Spleen (tissue), 13 donors: ENCODE measurements around the gene PSMD7. TPM values are rescaled to one million over a fixed set of nuclear protein-coding genes. Genes with fewer than 3 reads are reported as not detected.
A peak's percentile ranks its signal among the peaks of the same experiment; 100 is the strongest.

Experiments
- DNase-seq: peaks from one replicate; pipeline ENCODE4 v3.0.0-alpha.2; 2020
- H3K27ac ChIP-seq, 8 donors: fragments of 200-600 bp; sonication (generic) in 7 of 8; 1 replicate in 4 of 8; 2 replicates in 4 of 8; pipeline versions ENCODE4 v1.5.0 to v1.8.0; 2016 to 2021; ENCODE audit warnings: inconsistent platforms in 4 of 8, mild to moderate bottlenecking in 4 of 8, moderate library complexity in 1 of 8
- H3K27me3 ChIP-seq, 7 donors: fragments of 200-600 bp; sonication (generic) in 6 of 7; replicated peaks in 1 of 7; 1 replicate in 4 of 7; 2 replicates in 3 of 7; pipeline versions ENCODE4 v1.5.0 to v1.8.0; 2016 to 2021; ENCODE audit warnings: inconsistent platforms in 3 of 7, mild to moderate bottlenecking in 1 of 7
- H3K36me3 ChIP-seq, 6 donors: fragments of 200-600 bp; sonication (generic) in 5 of 6; 1 replicate in 4 of 6; 2 replicates in 2 of 6; pipeline versions ENCODE4 v1.5.0 to v1.8.0; 2016 to 2021; ENCODE audit warnings: inconsistent platforms in 2 of 6
- H3K4me1 ChIP-seq, 6 donors: fragments of 200-600 bp; sonication (generic) in 5 of 6; 1 replicate in 3 of 6; 2 replicates in 3 of 6; pipeline versions ENCODE4 v1.5.0 to v1.8.0; 2016 to 2021; ENCODE audit warnings: inconsistent platforms in 3 of 6
- H3K4me3 ChIP-seq, 8 donors: fragments of 200-600 bp; sonication (generic) in 7 of 8; 1 replicate in 4 of 8; 2 replicates in 4 of 8; pipeline versions ENCODE4 v1.5.0 to v1.8.0; 2016 to 2021; ENCODE audit warnings: inconsistent platforms in 4 of 8, mild to moderate bottlenecking in 4 of 8, moderate library complexity in 2 of 8
- H3K9me3 ChIP-seq, 8 donors: fragments of 200-600 bp; sonication (generic) in 7 of 8; 1 replicate in 4 of 8; 2 replicates in 4 of 8; pipeline versions ENCODE4 v1.5.0 to v1.8.0; 2016 to 2021; ENCODE audit warnings: inconsistent platforms in 4 of 8
- POLR2A ChIP-seq, 3 donors: fragments of 450-650 bp; IDR thresholded peaks; one replicate each; pipeline ENCODE4 v1.5.1; 2017; ENCODE audit warnings: antibody characterized with exemption in 3 of 3, mild to moderate bottlenecking in 1 of 3
- POLR2AphosphoS5 ChIP-seq, 3 donors: sonication (generic); formaldehyde crosslinking; IDR thresholded peaks; one replicate each; pipeline ENCODE4 v1.5.1; 2017; ENCODE audit warnings: antibody characterized with exemption in 3 of 3
- WGBS, 5 donors: extraction: QIAGEN DNeasy Blood & Tissue Kit in 3 of 5; methylation state at CpG; one replicate each; pipeline versions ENCODE4 v1.1.5 to v1.1.7; 2013 to 2018; 5-methylcytosine and 5-hydroxymethylcytosine counted together
- intact Hi-C: fragments of 100-400 bp; cut with DNase I; formaldehyde crosslinking; loops from one replicate; pipeline ENCODE4 v1.15.0; 2023; ENCODE audit warnings: low total_unique reads
- long read RNA-seq, 2 donors: transcript quantifications; one replicate each; lab custom pipeline, GENCODE V29; 2026
- polyA plus RNA-seq, 3 donors: library from polyadenylated mRNA; stranded (reverse); fragments of 200-250 nt; gene quantifications; one replicate each; pipeline ENCODE4 v1.2.1, GENCODE V29; 2013
- total RNA-seq, 7 donors: library from RNA; depleted of rRNA in 3 of 7; stranded (reverse); fragments of >200 nt in 3 of 7; fragmentation: NEBNext Ultra II Directional in 4 of 7; extraction: Animal tissue kit (Norgen Biotek cat#: 25700) in 4 of 7; gene quantifications; one replicate each; pipeline versions ENCODE4 v1.1.0 to v1.2.1, GENCODE V29; 2016 to 2021
- TF ChIP-seq, protein P1 (sequence below), 11 experiments: fragments of 200-600 bp in 7 of 11; fragments of 450-650 bp in 4 of 11; sonication (generic) in 4 of 11; IDR thresholded peaks in 8 of 11; conservative IDR thresholded peaks in 3 of 11; 1 replicate in 7 of 11; 2 replicates in 4 of 11; pipeline versions ENCODE4 v1.4.0 to v1.8.0; 2016 to 2021; ENCODE audit warnings: antibody characterized with exemption in 11 of 11, inconsistent platforms in 4 of 11, mild to moderate bottlenecking in 1 of 11
- donor health status: healthy with polysubstance abuse.
- donor health status: DM: no; HTN: no; CAD: no; lungs with moderate emphysema.
- donor health status: DM: no; HTN: no; CAD: no.
- donor health status: Bipolar disorder and iron deficiency.
- donor health status: healthy.
- donor health status: DM: no; HTN: no; CAD: no.
- donor health status: DM: yes; HTN: yes; CAD: no.

PSMD7 gene
- total RNA-seq (10 to 100 TPM; 41.2 to 61.1 (median 58.6) TPM), polyA plus RNA-seq (10 to 100 TPM; 40.5 to 50.6 (median 42.9) TPM)
- long read RNA-seq, donor 1, transcript PSMD7-202 (2 exons, 724 nt) = minor isoform, 11 of 85 reads
- long read RNA-seq, donor 1, transcript PSMD7-201 (7 exons, 1,670 nt) = major isoform, 43 of 85 reads
- long read RNA-seq, donor 1, partial matches to known transcripts = 30 of 85 reads
- long read RNA-seq, donor 1, other reads (novel, unspliced or antisense) = 0 of 85 reads
- long read RNA-seq, donor 2, transcript PSMD7-202 (2 exons, 724 nt) = minor isoform, 5 of 70 reads
- long read RNA-seq, donor 2, transcript PSMD7-201 (7 exons, 1,670 nt) = major isoform, 41 of 70 reads
- long read RNA-seq, donor 2, partial matches to known transcripts = 20 of 70 reads
- long read RNA-seq, donor 2, other reads (novel, unspliced or antisense) = 0 of 70 reads

GRCh38 chr16:74296432-74297144, at the start of gene PSMD7:
TSS of gene PSMD7 (plus strand) at chr16:74296814. CDS start at chr16:74296915, 101 bp downstream.
- intact Hi-C loops = no loop called here
- 0 to 1% (median 0%) methylated on average over 42 to 60 of the region's 60 CpGs for WGBS, 5 donors
- peaks cover 0 to 5% (median 4%) of the 10 kb centered on the region in 8 donors for H3K9me3 ChIP-seq
- no peaks in the 10 kb centered on the region for H3K27me3 ChIP-seq
- peak within 1 kb of the TSS; percentile 75 to 99 (median 92) for H3K4me3 ChIP-seq
- H3K36me3 ChIP-seq = peaks cover 0 to 36% (median 24%) of the 10 kb centered on the region in 6 donors
- DNase-seq = peak; percentile 98
- peak within 1 kb of the TSS; percentile 87 to 98 (median 96) for H3K27ac ChIP-seq
- peaks cover 18 to 59% (median 39%) of the 10 kb centered on the region in 6 donors for H3K4me1 ChIP-seq
- TF ChIP-seq, protein P1, sequence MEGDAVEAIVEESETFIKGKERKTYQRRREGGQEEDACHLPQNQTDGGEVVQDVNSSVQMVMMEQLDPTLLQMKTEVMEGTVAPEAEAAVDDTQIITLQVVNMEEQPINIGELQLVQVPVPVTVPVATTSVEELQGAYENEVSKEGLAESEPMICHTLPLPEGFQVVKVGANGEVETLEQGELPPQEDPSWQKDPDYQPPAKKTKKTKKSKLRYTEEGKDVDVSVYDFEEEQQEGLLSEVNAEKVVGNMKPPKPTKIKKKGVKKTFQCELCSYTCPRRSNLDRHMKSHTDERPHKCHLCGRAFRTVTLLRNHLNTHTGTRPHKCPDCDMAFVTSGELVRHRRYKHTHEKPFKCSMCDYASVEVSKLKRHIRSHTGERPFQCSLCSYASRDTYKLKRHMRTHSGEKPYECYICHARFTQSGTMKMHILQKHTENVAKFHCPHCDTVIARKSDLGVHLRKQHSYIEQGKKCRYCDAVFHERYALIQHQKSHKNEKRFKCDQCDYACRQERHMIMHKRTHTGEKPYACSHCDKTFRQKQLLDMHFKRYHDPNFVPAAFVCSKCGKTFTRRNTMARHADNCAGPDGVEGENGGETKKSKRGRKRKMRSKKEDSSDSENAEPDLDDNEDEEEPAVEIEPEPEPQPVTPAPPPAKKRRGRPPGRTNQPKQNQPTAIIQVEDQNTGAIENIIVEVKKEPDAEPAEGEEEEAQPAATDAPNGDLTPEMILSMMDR (IDR thresholded peaks at IDR 0.05 in 8 of 11, conservative IDR thresholded peaks at IDR 0.05 in 3 of 11) = peak in 1 of 11 experiments; percentile 28
- TF ChIP-seq POLR2A (IDR thresholded peaks at IDR 0.05) = peak in 2 of 3 donors; percentile 9 to 38
- TF ChIP-seq POLR2AphosphoS5 (IDR thresholded peaks at IDR 0.05) = peak; percentile 95 to 98 (median 96)

DNA sequence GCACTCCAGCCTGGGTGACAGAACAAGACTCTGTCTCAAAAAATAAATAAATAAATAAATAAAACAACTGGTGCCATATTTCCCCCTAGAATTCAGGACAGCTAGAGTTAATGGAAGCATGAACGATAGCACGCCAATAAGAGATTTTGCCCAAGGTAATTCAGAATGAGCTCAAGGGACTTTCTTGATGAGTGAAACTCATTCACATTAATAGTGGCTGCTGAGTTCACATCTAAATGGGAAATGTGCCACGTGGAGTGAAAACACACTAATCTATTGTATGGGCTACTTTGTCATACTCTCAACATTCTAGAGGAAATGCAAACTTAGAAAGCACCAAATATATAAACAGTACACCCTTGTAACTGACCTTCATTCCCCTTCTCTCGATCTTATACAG, 47.4 kb upstream of the PSMD7 start:
- intact Hi-C loops = no loop called here
- no peak overlapping the region for H3K27ac ChIP-seq
- WGBS, 5 donors = 57 to 84% (median 71%) methylated on average over 4 of the region's 4 CpGs
- DNase-seq = no peak
- peaks cover 0 to 18% (median 0%) of the 10 kb centered on the region in 7 donors for H3K27me3 ChIP-seq
- no peaks in the 10 kb centered on the region for H3K4me1 ChIP-seq
- H3K4me3 ChIP-seq = no peak overlapping the region
- H3K9me3 ChIP-seq = no peaks in the 10 kb centered on the region
- TF ChIP-seq, protein P1 (IDR thresholded peaks at IDR 0.05 in 8 of 11, conservative IDR thresholded peaks at IDR 0.05 in 3 of 11) = no peak
- TF ChIP-seq POLR2AphosphoS5 (IDR thresholded peaks at IDR 0.05) (no peak), POLR2A (IDR thresholded peaks at IDR 0.05) (no peak)
- no peaks in the 10 kb centered on the region for H3K36me3 ChIP-seq

GRCh38 chr16:74249846-74250245, 46.8 kb upstream of the PSMD7 start:
- TF ChIP-seq POLR2AphosphoS5 (IDR thresholded peaks at IDR 0.05) (no peak), POLR2A (IDR thresholded peaks at IDR 0.05) (no peak)
- TF ChIP-seq, protein P1 (IDR thresholded peaks at IDR 0.05 in 8 of 11, conservative IDR thresholded peaks at IDR 0.05 in 3 of 11) = no peak
- WGBS, 5 donors = 63 to 96% (median 72%) methylated on average over 1 of the region's 1 CpG

DNA sequence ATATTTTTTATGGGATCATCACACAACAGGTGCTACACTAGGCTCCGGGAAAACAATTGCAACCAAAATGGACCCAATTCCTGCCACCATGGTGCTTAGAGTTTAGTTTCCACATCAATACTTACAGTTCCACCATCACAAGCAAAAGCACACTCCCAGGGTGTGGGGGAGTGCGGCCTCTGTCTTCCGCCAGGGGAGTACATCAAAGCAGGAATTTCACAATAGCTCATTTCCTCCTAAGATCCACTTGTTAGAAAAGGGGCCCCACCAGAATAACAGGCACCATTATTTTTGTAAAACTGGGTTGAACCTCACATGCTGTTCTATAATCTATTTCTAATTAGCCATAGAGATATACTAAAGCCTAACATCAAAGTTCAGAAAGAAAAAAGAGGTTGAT, 44.3 kb upstream of the PSMD7 start:
- Histone ChIP-seq H3K4me1 (no peaks in the 10 kb centered on the region), H3K27me3 (peaks cover 0 to 18% (median 0%) of the 10 kb centered on the region in 7 donors), H3K27ac (no peak overlapping the region), H3K4me3 (no peak overlapping the region), H3K36me3 (no peaks in the 10 kb centered on the region), H3K9me3 (no peaks in the 10 kb centered on the region)
- intact Hi-C loops = no loop called here
- 60 to 71% (median 69%) methylated on average over 3 of the region's 3 CpGs for WGBS, 5 donors
- TF ChIP-seq, protein P1 (IDR thresholded peaks at IDR 0.05 in 8 of 11, conservative IDR thresholded peaks at IDR 0.05 in 3 of 11) = no peak
- no peak for DNase-seq

More at GRCh38 chr16:74249846-74250245, 46.8 kb upstream of the PSMD7 start:
- H3K27ac ChIP-seq = no peak overlapping the region
- H3K4me1 ChIP-seq = no peaks in the 10 kb centered on the region
- H3K9me3 ChIP-seq = no peaks in the 10 kb centered on the region
- H3K4me3 ChIP-seq = no peak overlapping the region
- peaks cover 0 to 18% (median 0%) of the 10 kb centered on the region in 7 donors for H3K27me3 ChIP-seq
- no peak for DNase-seq
- H3K36me3 ChIP-seq = no peaks in the 10 kb centered on the region
- intact Hi-C loops = no loop called here
